ENCODE data around the gene VIM.
A peak's percentile ranks its signal among the peaks of the same experiment; 100 is the strongest.

Gene VIM

GRCh38 chr10:17229016-17229716, 1.1 kb downstream of the VIM start (continued):
- TF ChIP-seq, protein P1, sequence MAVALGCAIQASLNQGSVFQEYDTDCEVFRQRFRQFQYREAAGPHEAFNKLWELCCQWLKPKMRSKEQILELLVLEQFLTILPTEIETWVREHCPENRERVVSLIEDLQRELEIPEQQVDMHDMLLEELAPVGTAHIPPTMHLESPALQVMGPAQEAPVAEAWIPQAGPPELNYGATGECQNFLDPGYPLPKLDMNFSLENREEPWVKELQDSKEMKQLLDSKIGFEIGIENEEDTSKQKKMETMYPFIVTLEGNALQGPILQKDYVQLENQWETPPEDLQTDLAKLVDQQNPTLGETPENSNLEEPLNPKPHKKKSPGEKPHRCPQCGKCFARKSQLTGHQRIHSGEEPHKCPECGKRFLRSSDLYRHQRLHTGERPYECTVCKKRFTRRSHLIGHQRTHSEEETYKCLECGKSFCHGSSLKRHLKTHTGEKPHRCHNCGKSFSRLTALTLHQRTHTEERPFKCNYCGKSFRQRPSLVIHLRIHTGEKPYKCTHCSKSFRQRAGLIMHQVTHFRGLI (tag by site-specific recombination; IDR thresholded peaks at IDR 0.05), result no peak
- no peak for TF ChIP-seq ZNF529 (tag by site-specific recombination; IDR thresholded peaks at IDR 0.05; ENCODE audit: insufficient replicate concordance)
- no peak for TF ChIP-seq ZNF513 (tag by site-specific recombination; IDR thresholded peaks at IDR 0.05)
- TF ChIP-seq ZNF670 (tag by site-specific recombination; IDR thresholded peaks at IDR 0.05; ENCODE audit: low read depth), result no peak
- no peak for TF ChIP-seq ZNF514 (tag by site-specific recombination; IDR thresholded peaks at IDR 0.05)
- TF ChIP-seq ZBTB21 (tag by site-specific recombination; IDR thresholded peaks at IDR 0.05), result no peak
- no peak for TF ChIP-seq ZNF639 (tag by site-specific recombination; IDR thresholded peaks at IDR 0.05)
- TF ChIP-seq SCRT2 (tag by site-specific recombination; IDR thresholded peaks at IDR 0.05), result peak; percentile 8; the same call in 1 of the 2 replicates
- no peak for TF ChIP-seq SALL2 (tag by site-specific recombination; IDR thresholded peaks at IDR 0.05; ENCODE audit: borderline replicate concordance)
- TF ChIP-seq ZNF707 (tag by site-specific recombination; IDR thresholded peaks at IDR 0.05), result no peak
- no peak; the same call in 1 of the 2 replicates for TF ChIP-seq KLF9 (tag by site-specific recombination; IDR thresholded peaks at IDR 0.05; ENCODE audit: low read depth)
- no peak for TF ChIP-seq ZNF530 (tag by site-specific recombination; IDR thresholded peaks at IDR 0.05; ENCODE audit: low read depth)
- TF ChIP-seq ZNF239 (tag by site-specific recombination; IDR thresholded peaks at IDR 0.05), result peak; percentile 86
- TF ChIP-seq, protein P2, sequence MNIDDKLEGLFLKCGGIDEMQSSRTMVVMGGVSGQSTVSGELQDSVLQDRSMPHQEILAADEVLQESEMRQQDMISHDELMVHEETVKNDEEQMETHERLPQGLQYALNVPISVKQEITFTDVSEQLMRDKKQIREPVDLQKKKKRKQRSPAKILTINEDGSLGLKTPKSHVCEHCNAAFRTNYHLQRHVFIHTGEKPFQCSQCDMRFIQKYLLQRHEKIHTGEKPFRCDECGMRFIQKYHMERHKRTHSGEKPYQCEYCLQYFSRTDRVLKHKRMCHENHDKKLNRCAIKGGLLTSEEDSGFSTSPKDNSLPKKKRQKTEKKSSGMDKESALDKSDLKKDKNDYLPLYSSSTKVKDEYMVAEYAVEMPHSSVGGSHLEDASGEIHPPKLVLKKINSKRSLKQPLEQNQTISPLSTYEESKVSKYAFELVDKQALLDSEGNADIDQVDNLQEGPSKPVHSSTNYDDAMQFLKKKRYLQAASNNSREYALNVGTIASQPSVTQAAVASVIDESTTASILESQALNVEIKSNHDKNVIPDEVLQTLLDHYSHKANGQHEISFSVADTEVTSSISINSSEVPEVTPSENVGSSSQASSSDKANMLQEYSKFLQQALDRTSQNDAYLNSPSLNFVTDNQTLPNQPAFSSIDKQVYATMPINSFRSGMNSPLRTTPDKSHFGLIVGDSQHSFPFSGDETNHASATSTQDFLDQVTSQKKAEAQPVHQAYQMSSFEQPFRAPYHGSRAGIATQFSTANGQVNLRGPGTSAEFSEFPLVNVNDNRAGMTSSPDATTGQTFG (tag by site-specific recombination; IDR thresholded peaks at IDR 0.05; ENCODE audit: borderline replicate concordance), result no peak
- no peak for TF ChIP-seq FEZF1 (tag by site-specific recombination; IDR thresholded peaks at IDR 0.05)
- TF ChIP-seq KLF8 (tag by site-specific recombination; IDR thresholded peaks at IDR 0.05), result peak; percentile 78; the same call in 1 of the 2 replicates
- no peak for TF ChIP-seq ZNF776 (tag by site-specific recombination; IDR thresholded peaks at IDR 0.05; ENCODE audit: borderline replicate concordance)
- peak; percentile 56 for TF ChIP-seq KLF1 (tag by site-specific recombination; IDR thresholded peaks at IDR 0.05)
- no peak for TF ChIP-seq HOXA7 (CRISPR knock-in tag; IDR thresholded peaks at IDR 0.05; ENCODE audit: borderline replicate concordance)
- TF ChIP-seq GFI1B (tag by site-specific recombination; IDR thresholded peaks at IDR 0.05), result no peak
- no peak for TF ChIP-seq ZNF548 (tag by site-specific recombination; IDR thresholded peaks at IDR 0.05)
- TF ChIP-seq ZNF837 (tag by site-specific recombination; IDR thresholded peaks at IDR 0.05), result peak; percentile 94
- no peak; the same call in 1 of the 2 replicates for TF ChIP-seq REST (tag by site-specific recombination; IDR thresholded peaks at IDR 0.05)
- peak; percentile 45; the same call in 1 of the 2 replicates for TF ChIP-seq SP2 (tag by site-specific recombination; IDR thresholded peaks at IDR 0.05)
- TF ChIP-seq ZEB2 (tag by site-specific recombination; IDR thresholded peaks at IDR 0.05), result no peak
- TF ChIP-seq ZBTB20 (tag by site-specific recombination; IDR thresholded peaks at IDR 0.05), result peak; percentile 70
- peak; percentile 38; the same call in 1 of the 2 replicates for TF ChIP-seq ZNF121 (tag by site-specific recombination; IDR thresholded peaks at IDR 0.05)
- TF ChIP-seq ZNF350 (tag by site-specific recombination; IDR thresholded peaks at IDR 0.05), result no peak
- no peak for TF ChIP-seq OVOL3 (tag by site-specific recombination; IDR thresholded peaks at IDR 0.05)
- TF ChIP-seq ZNF394 (tag by site-specific recombination; IDR thresholded peaks at IDR 0.05; ENCODE audit: borderline replicate concordance), result peak; percentile 50; the same call in 1 of the 2 replicates

Measured in HEK293 (cell line).